WERI-Rb-1 (cell line): ENCODE measurements around the gene LRFN5.

ENCODE experiments used
- DNase-seq: peaks from one replicate; pipeline ENCODE4 v3.0.0-alpha.2; 2020
- H3K27ac ChIP-seq: fragments of 250-450 bp; sonication (Bioruptor Pico); 2 replicates; pipeline ENCODE4 v1.5.1; 2020; ENCODE audit warnings: mild to moderate bottlenecking, moderate library complexity
- H3K27me3 ChIP-seq: fragments of 250-450 bp; sonication (Bioruptor Pico); 2 replicates; pipeline ENCODE4 v1.5.1; 2021; ENCODE audit warnings: mild to moderate bottlenecking, low read depth, moderate library complexity; ENCODE audit not compliant: insufficient read depth, severe bottlenecking
- H3K36me3 ChIP-seq: fragments of 250-450 bp; sonication (Bioruptor Pico); 2 replicates; pipeline ENCODE4 v1.5.1; 2020; ENCODE audit warnings: mild to moderate bottlenecking, moderate library complexity
- H3K4me3 ChIP-seq: 2 replicates; pipeline ENCODE4 v1.5.1; 2011; ENCODE audit warnings: low read depth, mild to moderate bottlenecking, control low read depth, low read length
- H3K9me3 ChIP-seq: fragments of 250-450 bp; sonication (Bioruptor Pico); 2 replicates; pipeline ENCODE4 v1.5.1; 2021; ENCODE audit warnings: mild to moderate bottlenecking, moderate library complexity; ENCODE audit not compliant: severe bottlenecking
- CTCF ChIP-seq: IDR thresholded peaks from 2 replicates; pipeline ENCODE4 v1.5.1; 2011; ENCODE audit warnings: low read depth, mild to moderate bottlenecking, control low read depth, inconsistent platforms, low read length

Gene LRFN5

GRCh38 chr14:41805633-41806032 is 199.0 kb downstream of the LRFN5 start:
- Histone ChIP-seq H3K36me3 (no peaks in the 10 kb centered on the region), H3K9me3 (no peaks in the 10 kb centered on the region), H3K27me3 (peaks cover 4% of the 10 kb centered on the region), H3K4me3 (no peak overlapping the region), H3K27ac (no peak overlapping the region)
- TF ChIP-seq CTCF: no peak
- DNase-seq: no peak

GRCh38 chr14:41806366-41806975 is 199.8 kb downstream of the LRFN5 start:
- Histone ChIP-seq H3K27ac (no peak overlapping the region), H3K27me3 (peaks cover 4% of the 10 kb centered on the region), H3K36me3 (no peaks in the 10 kb centered on the region), H3K9me3 (no peaks in the 10 kb centered on the region), H3K4me3 (no peak overlapping the region)
- TF ChIP-seq CTCF: no peak
- no peak for DNase-seq

GRCh38 chr14:41810362-41810761 is 203.7 kb downstream of the LRFN5 start:
- Histone ChIP-seq H3K9me3 (no peaks in the 10 kb centered on the region), H3K4me3 (no peak overlapping the region), H3K36me3 (no peaks in the 10 kb centered on the region), H3K27me3 (no peaks in the 10 kb centered on the region), H3K27ac (no peak overlapping the region)
- DNase-seq: no peak
- TF ChIP-seq CTCF: no peak

GRCh38 chr14:41817626-41818025 is 210.9 kb downstream of the LRFN5 start:
- no peak overlapping the region for H3K27ac ChIP-seq
- no peak for TF ChIP-seq CTCF
- no peak for DNase-seq
- H3K36me3 ChIP-seq: no peaks in the 10 kb centered on the region
- no peak overlapping the region for H3K4me3 ChIP-seq
- H3K27me3 ChIP-seq: no peaks in the 10 kb centered on the region
- H3K9me3 ChIP-seq: no peaks in the 10 kb centered on the region

GRCh38 chr14:41824441-41824840 is 217.8 kb downstream of the LRFN5 start:
- DNase-seq: no peak
- TF ChIP-seq CTCF: peak; percentile 22; the same call in 1 of the 2 replicates
- H3K27ac ChIP-seq: no peak overlapping the region
- H3K9me3 ChIP-seq: peaks cover 5% of the 10 kb centered on the region
- H3K36me3 ChIP-seq: no peaks in the 10 kb centered on the region
- no peaks in the 10 kb centered on the region for H3K27me3 ChIP-seq
- no peak overlapping the region for H3K4me3 ChIP-seq

GRCh38 chr14:41825622-41826021 is 218.9 kb downstream of the LRFN5 start:
- TF ChIP-seq CTCF: no peak
- Histone ChIP-seq H3K9me3 (peaks cover 5% of the 10 kb centered on the region), H3K27ac (no peak overlapping the region), H3K27me3 (no peaks in the 10 kb centered on the region), H3K4me3 (no peak overlapping the region), H3K36me3 (no peaks in the 10 kb centered on the region)
- no peak for DNase-seq
